GM19043 (cell line): ENCODE data around the gene HCN4.
"Not testable (repeated sequence)": the region's sequence is repeated elsewhere in the genome, so short reads cannot be mapped to it uniquely, and the experiment has no call there.

Source experiments
- ATAC-seq: cut with Tn5 transposase; IDR thresholded peaks from one replicate; pipeline ENCODE4 v1.9.1; 2021; ENCODE audit warnings: low read depth; ENCODE audit not compliant: unreplicated experiment

Gene HCN4

GRCh38 chr15:73368301-73369136, at the start of gene HCN4:
Gene HCN4, minus strand, starts transcription at chr15:73368958. Its CDS starts 688 bp downstream, at chr15:73368270.
- no peak for ATAC-seq

GRCh38 chr15:73414876-73415275, 46.1 kb upstream of the HCN4 start:
- ATAC-seq: no peak

GRCh38 chr15:73403171-73403570, 34.4 kb upstream of the HCN4 start:
- ATAC-seq: no peak

- ATAC-seq: not testable (repeated sequence)
These were observed 31.5 kb upstream of the HCN4 start for GRCh38 chr15:73400222-73400621.

- ATAC-seq: no peak
These were observed 30.1 kb upstream of the HCN4 start for GRCh38 chr15:73398861-73399260.

GRCh38 chr15:73397461-73397860, 28.7 kb upstream of the HCN4 start:
- ATAC-seq: no peak

GRCh38 chr15:73395671-73396070, 26.9 kb upstream of the HCN4 start:
- no peak for ATAC-seq

GRCh38 chr15:73394782-73395181, 26.0 kb upstream of the HCN4 start:
- ATAC-seq: no peak

- ATAC-seq: no peak
These were observed 24.6 kb upstream of the HCN4 start for GRCh38 chr15:73393336-73393735.

GRCh38 chr15:73392025-73392424, 23.3 kb upstream of the HCN4 start:
- ATAC-seq: no peak

GRCh38 chr15:73391128-73391872, 22.5 kb upstream of the HCN4 start:
- ATAC-seq: no peak

- ATAC-seq: no peak
These were observed 21.3 kb upstream of the HCN4 start for GRCh38 chr15:73389971-73390544.

GRCh38 chr15:73389539-73389938, 20.8 kb upstream of the HCN4 start:
- ATAC-seq: no peak

GRCh38 chr15:73388256-73388781, 19.6 kb upstream of the HCN4 start:
- ATAC-seq: no peak

- no peak for ATAC-seq
These were observed 18.9 kb upstream of the HCN4 start for GRCh38 chr15:73387507-73388255.

- no peak for ATAC-seq
These were observed 18.2 kb upstream of the HCN4 start for GRCh38 chr15:73386886-73387506.

GRCh38 chr15:73386238-73386637, 17.5 kb upstream of the HCN4 start:
- ATAC-seq: no peak

GRCh38 chr15:73385205-73385604, 16.4 kb upstream of the HCN4 start:
- ATAC-seq: no peak

- ATAC-seq: no peak
These were observed 14.8 kb upstream of the HCN4 start for GRCh38 chr15:73383310-73384189.
